Measurements from ENCODE around the gene SPTSSA. TPM values are rescaled to one million over a fixed set of nuclear protein-coding genes. Genes with fewer than 3 reads are reported as not detected.

The SPTSSA gene
- total RNA-seq, 2 donors from 2014 or later, result 28.5 to 37.8 TPM

DNA sequence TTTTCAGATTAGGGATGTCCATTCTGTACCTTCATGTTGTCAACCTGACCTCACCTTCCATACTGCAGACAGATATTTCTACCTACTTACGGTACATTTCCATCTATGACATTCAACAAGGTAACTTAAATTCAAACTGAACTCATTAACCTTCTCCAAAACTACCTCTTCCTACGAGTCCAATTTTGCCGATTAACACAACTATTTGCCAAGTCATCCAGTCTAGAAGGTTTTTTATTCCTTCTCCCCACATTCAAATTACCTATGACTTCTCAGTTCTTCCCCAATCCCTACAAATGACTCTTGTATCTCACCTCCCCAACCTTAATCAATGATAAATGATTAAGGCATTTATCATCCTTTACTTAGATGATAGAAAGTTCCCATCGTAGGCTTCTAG is 23.6 kb downstream of the SPTSSA start:
- no peaks in the 10 kb centered on the region for H3K9me3 ChIP-seq (ENCODE audit: control insufficient read depth, low read length)
- no peak overlapping the region for H3K27ac ChIP-seq (ENCODE audit: low read depth, low read length)
- no peak overlapping the region for H3K9ac ChIP-seq (ENCODE audit: extremely low read depth, low read length, poor library complexity, severe bottlenecking)
- peaks cover 13% of the 10 kb centered on the region for H3K4me1 Mint-ChIP-seq
- H3K27me3 ChIP-seq (ENCODE audit: control insufficient read depth, insufficient read depth, low read length, poor library complexity, severe bottlenecking), result no peaks in the 10 kb centered on the region
- H3K36me3 Mint-ChIP-seq (ENCODE audit: low read depth), result peaks cover 17% of the 10 kb centered on the region
- H3K4me3 Mint-ChIP-seq, result no peak overlapping the region
- no peak for DNase-seq
- 91 to 97% methylated on average over 4 of the region's 4 CpGs for WGBS, 2 experiments (ENCODE audit: insufficient coverage in 1 of 2, insufficient read length in 1 of 2)
- peaks cover 2% of the 10 kb centered on the region for H3K9me3 Mint-ChIP-seq
- H3K36me3 ChIP-seq (ENCODE audit: control insufficient read depth, insufficient read depth, low read length), result peaks cover 19% of the 10 kb centered on the region
- TF ChIP-seq CTCF (conservative IDR thresholded peaks at IDR 0.05), result no peak
- H3K27me3 Mint-ChIP-seq (ENCODE audit: insufficient read depth), result no peaks in the 10 kb centered on the region
- no peak overlapping the region for H3K27ac Mint-ChIP-seq
- H3K4me3 ChIP-seq (ENCODE audit: low read length), result no peak overlapping the region
- H3K4me1 ChIP-seq (ENCODE audit: control insufficient read depth, insufficient read depth, low read length), result no peaks in the 10 kb centered on the region

- Histone ChIP-seq H3K27me3 (ENCODE audit: control insufficient read depth, insufficient read depth, low read length, poor library complexity, severe bottlenecking) (no peaks in the 10 kb centered on the region), H3K4me1 (ENCODE audit: control insufficient read depth, insufficient read depth, low read length) (no peaks in the 10 kb centered on the region), H3K9me3 (ENCODE audit: control insufficient read depth, low read length) (no peaks in the 10 kb centered on the region), H3K27ac (ENCODE audit: low read depth, low read length) (no peak overlapping the region), H3K36me3 (ENCODE audit: control insufficient read depth, insufficient read depth, low read length) (peaks cover 23% of the 10 kb centered on the region), H3K9ac (ENCODE audit: extremely low read depth, low read length, poor library complexity, severe bottlenecking) (no peak overlapping the region), H3K4me3 (ENCODE audit: low read length) (no peak overlapping the region)
- no peak for TF ChIP-seq CTCF (conservative IDR thresholded peaks at IDR 0.05)
- DNase-seq, result no peak
- Mint-ChIP-seq H3K9me3 (peaks cover 1% of the 10 kb centered on the region), H3K4me1 (peaks cover 13% of the 10 kb centered on the region), H3K27ac (peak overlapping the region; percentile 41), H3K4me3 (no peak overlapping the region), H3K36me3 (ENCODE audit: low read depth) (peaks cover 23% of the 10 kb centered on the region), H3K27me3 (ENCODE audit: insufficient read depth) (no peaks in the 10 kb centered on the region)
- WGBS, 2 experiments (ENCODE audit: insufficient coverage in 1 of 2, insufficient read length in 1 of 2), result 98 to 100% methylated on average over 2 to 3 of the region's 3 CpGs
Measured at GRCh38 chr14:34437729-34438080, 24.3 kb downstream of the SPTSSA start.

DNA sequence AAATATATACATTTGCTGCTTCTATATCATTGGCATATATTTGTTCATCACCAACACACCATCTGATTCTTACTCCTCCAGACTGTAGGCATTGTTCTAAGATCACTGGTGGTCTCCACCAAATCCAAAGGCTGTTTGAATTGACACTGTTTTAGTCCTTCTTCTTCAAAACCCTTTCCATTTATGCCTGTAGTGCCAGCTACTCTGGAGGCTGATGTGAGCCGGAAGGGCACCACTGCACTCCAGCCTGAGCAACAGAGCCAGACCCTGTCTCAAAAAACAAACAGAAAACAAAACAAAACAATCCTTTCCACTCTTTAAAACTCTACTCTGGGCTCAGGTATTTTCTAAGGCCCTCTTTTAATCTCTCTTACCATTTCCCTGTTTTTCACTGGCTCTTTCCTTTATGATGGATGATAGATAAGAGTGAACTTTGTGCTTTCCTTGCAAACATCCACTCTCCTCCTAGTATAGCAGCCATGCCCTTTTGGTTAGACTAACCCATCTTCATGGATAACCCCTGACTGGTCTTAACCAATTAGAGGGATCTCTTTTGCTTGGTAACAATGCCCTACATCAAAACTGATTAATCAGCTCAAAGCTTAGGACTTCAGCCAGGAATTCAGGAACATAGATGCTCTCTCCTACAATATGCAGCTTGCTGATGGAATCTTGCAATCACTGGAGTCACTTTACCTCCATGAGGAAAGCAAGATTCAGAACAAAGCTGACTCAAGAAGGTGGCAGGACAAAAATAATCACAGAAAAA is 24.9 kb downstream of the SPTSSA start:
- H3K4me3 Mint-ChIP-seq, result no peak overlapping the region
- no peaks in the 10 kb centered on the region for H3K27me3 ChIP-seq (ENCODE audit: control insufficient read depth, insufficient read depth, low read length, poor library complexity, severe bottlenecking)
- no peak for DNase-seq
- H3K36me3 Mint-ChIP-seq (ENCODE audit: low read depth), result peaks cover 24% of the 10 kb centered on the region
- no peaks in the 10 kb centered on the region for H3K27me3 Mint-ChIP-seq (ENCODE audit: insufficient read depth)
- H3K9ac ChIP-seq (ENCODE audit: extremely low read depth, low read length, poor library complexity, severe bottlenecking), result no peak overlapping the region
- 100% methylated on average over 1 of the region's 1 CpG; no CpG with 5 or more reads in 1 of the 2 experiments for WGBS, 2 experiments (ENCODE audit: insufficient coverage in 1 of 2, insufficient read length in 1 of 2)
- H3K4me1 Mint-ChIP-seq, result peaks cover 13% of the 10 kb centered on the region
- H3K4me3 ChIP-seq (ENCODE audit: low read length), result no peak overlapping the region
- H3K9me3 Mint-ChIP-seq, result no peaks in the 10 kb centered on the region
- no peak overlapping the region for H3K27ac ChIP-seq (ENCODE audit: low read depth, low read length)
- H3K4me1 ChIP-seq (ENCODE audit: control insufficient read depth, insufficient read depth, low read length), result no peaks in the 10 kb centered on the region
- TF ChIP-seq CTCF (conservative IDR thresholded peaks at IDR 0.05), result no peak
- no peaks in the 10 kb centered on the region for H3K9me3 ChIP-seq (ENCODE audit: control insufficient read depth, low read length)
- H3K27ac Mint-ChIP-seq, result no peak overlapping the region
- peaks cover 23% of the 10 kb centered on the region for H3K36me3 ChIP-seq (ENCODE audit: control insufficient read depth, insufficient read depth, low read length)
